ENCODE data around the gene ABHD6. TPM values are rescaled to one million over a fixed set of nuclear protein-coding genes. Genes with fewer than 3 reads are reported as not detected.

The ABHD6 gene
- total and polyA plus RNA-seq, 2 donors (not counting 3 experiments of a cell fraction or from before 2014, with no cell fraction given), result 5.8 to 7.5 TPM

- intact Hi-C loops (cut with micrococcal nuclease) (no loop called here), dilution Hi-C loops (cut with MboI; ENCODE audit: extremely low pct_ligation_motif_present, low sequenced_read_pairs) (no loop called here)
- Histone ChIP-seq H3K4me2 (ENCODE audit: insufficient read depth, low read length) (no peak overlapping the region), H3K27me3 (ENCODE audit: control insufficient read depth in 2 of 2, insufficient read depth in 2 of 2, low read length in 2 of 2) (no peaks in the 10 kb centered on the region), H3K9me1 (replicated peaks; ENCODE audit: control insufficient read depth, extremely low read depth, insufficient read depth, low read length) (no peaks in the 10 kb centered on the region), H2AFZ (ENCODE audit: low read depth, low read length) (peak overlapping the region; percentile 29), H3K9ac (replicated peaks; ENCODE audit: extremely low read depth, insufficient read depth, low read length) (no peak overlapping the region), H3K27ac (ENCODE audit: insufficient read depth, low read depth, low read length) (no peak overlapping the region), H3K9me3 (replicated peaks; ENCODE audit: control insufficient read depth, insufficient read depth, low read length) (no peaks in the 10 kb centered on the region), H3K79me2 (ENCODE audit: control insufficient read depth, insufficient read depth, low read length) (no peaks in the 10 kb centered on the region), H4K20me1 (replicated peaks; ENCODE audit: control insufficient read depth, extremely low read depth, insufficient read depth, low read length) (no peaks in the 10 kb centered on the region), H3K36me3 (ENCODE audit: control insufficient read depth in 2 of 2, extremely low read depth in 1 of 2, insufficient read depth in 2 of 2, low read length in 2 of 2) (no peaks in the 10 kb centered on the region), H3K4me1 (ENCODE audit: control insufficient read depth, extremely low read depth, insufficient read depth, low read length) (no peaks in the 10 kb centered on the region), H3K4me3 (replicated peaks in 1 of 3; ENCODE audit: insufficient read depth in 1 of 3, low read depth in 1 of 3, low read length in 3 of 3) (no peak overlapping the region)
- DNase-seq (ENCODE audit: low read depth, low spot score) (peak; percentile 18), FAIRE-seq (no peak)
- ChIA-PET POLR2A (no interaction called here), CTCF (interaction anchor here (0.8 to 3.2 kb wide), 5 partner anchors 10 to 62 kb away, joined by 3 to 11 read pairs (median 5); partner anchors contain the start of genes HTD2 and RPP14)
- no peak for TF ChIP-seq FOS (IDR thresholded peaks at IDR 0.05; ENCODE audit: borderline replicate concordance, insufficient read depth, low read length)
- TF ChIP-seq, protein P1, sequence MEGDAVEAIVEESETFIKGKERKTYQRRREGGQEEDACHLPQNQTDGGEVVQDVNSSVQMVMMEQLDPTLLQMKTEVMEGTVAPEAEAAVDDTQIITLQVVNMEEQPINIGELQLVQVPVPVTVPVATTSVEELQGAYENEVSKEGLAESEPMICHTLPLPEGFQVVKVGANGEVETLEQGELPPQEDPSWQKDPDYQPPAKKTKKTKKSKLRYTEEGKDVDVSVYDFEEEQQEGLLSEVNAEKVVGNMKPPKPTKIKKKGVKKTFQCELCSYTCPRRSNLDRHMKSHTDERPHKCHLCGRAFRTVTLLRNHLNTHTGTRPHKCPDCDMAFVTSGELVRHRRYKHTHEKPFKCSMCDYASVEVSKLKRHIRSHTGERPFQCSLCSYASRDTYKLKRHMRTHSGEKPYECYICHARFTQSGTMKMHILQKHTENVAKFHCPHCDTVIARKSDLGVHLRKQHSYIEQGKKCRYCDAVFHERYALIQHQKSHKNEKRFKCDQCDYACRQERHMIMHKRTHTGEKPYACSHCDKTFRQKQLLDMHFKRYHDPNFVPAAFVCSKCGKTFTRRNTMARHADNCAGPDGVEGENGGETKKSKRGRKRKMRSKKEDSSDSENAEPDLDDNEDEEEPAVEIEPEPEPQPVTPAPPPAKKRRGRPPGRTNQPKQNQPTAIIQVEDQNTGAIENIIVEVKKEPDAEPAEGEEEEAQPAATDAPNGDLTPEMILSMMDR (IDR thresholded peaks at IDR 0.05; ENCODE audit: extremely low read depth in 1 of 2, insufficient read depth in 1 of 2, low read depth in 1 of 2, low read length in 2 of 2), result peak in 1 of 2 donors; percentile 4
- no TSS peak for BruUV-seq (replicated peaks)
These were observed 11.9 kb downstream of the ABHD6 start for GRCh38 chr3:58249358-58250092.

DNA sequence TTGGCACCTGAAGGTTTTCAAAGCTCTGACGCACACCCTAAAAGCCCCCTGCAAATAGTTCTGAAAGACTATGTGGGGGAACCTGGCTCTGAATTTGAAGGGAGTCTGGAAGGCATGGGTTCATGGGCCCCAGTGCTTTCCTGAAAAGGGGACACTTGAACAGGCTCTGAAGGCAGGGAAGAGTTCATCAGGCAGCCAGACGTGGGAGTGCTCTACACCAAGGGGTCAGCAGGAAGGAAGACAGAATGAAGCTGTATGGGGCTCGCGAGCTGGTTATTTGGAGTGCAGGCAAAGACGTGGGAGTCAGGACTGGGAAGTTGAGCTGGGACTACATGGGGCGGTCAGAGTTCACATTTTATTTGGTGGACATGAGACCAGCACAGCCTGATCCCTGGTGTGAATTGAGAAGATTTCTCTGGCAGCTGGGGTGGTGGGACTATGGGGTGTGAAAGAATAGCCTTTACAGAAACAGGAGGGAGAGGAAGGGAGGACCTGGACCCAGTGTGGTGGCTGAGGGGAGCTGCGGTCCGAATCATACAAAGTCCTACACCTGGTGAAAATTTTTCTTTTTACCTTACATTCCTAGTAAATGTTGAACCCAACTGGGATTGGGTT lies 12.6 kb downstream of the ABHD6 start:
- Histone ChIP-seq H4K20me1 (replicated peaks; ENCODE audit: control insufficient read depth, extremely low read depth, insufficient read depth, low read length) (no peaks in the 10 kb centered on the region), H3K4me2 (ENCODE audit: insufficient read depth, low read length) (no peak overlapping the region), H3K9me1 (replicated peaks; ENCODE audit: control insufficient read depth, extremely low read depth, insufficient read depth, low read length) (no peaks in the 10 kb centered on the region), H3K4me3 (replicated peaks in 1 of 3; ENCODE audit: insufficient read depth in 1 of 3, low read depth in 1 of 3, low read length in 3 of 3) (no peak overlapping the region), H3K79me2 (ENCODE audit: control insufficient read depth, insufficient read depth, low read length) (no peaks in the 10 kb centered on the region), H3K36me3 (ENCODE audit: control insufficient read depth in 2 of 2, extremely low read depth in 1 of 2, insufficient read depth in 2 of 2, low read length in 2 of 2) (no peaks in the 10 kb centered on the region), H3K27me3 (ENCODE audit: control insufficient read depth in 2 of 2, insufficient read depth in 2 of 2, low read length in 2 of 2) (no peaks in the 10 kb centered on the region), H3K9me3 (replicated peaks; ENCODE audit: control insufficient read depth, insufficient read depth, low read length) (no peaks in the 10 kb centered on the region), H2AFZ (ENCODE audit: low read depth, low read length) (no peak overlapping the region), H3K4me1 (ENCODE audit: control insufficient read depth, extremely low read depth, insufficient read depth, low read length) (no peaks in the 10 kb centered on the region), H3K27ac (ENCODE audit: insufficient read depth, low read depth, low read length) (no peak overlapping the region), H3K9ac (replicated peaks; ENCODE audit: extremely low read depth, insufficient read depth, low read length) (no peak overlapping the region)
- ChIA-PET POLR2A (no interaction called here), CTCF (interaction anchor here (0.9 to 3.2 kb wide), 4 partner anchors 11 to 62 kb away, joined by 3 to 11 read pairs (median 5); partner anchors contain the start of genes HTD2 and RPP14)
- BruUV-seq (replicated peaks), result no TSS peak
- DNase-seq (ENCODE audit: low read depth, low spot score) (peak; percentile 14), FAIRE-seq (no peak)
- intact Hi-C loops (cut with micrococcal nuclease) (no loop called here), dilution Hi-C loops (cut with MboI; ENCODE audit: extremely low pct_ligation_motif_present, low sequenced_read_pairs) (no loop called here)
- TF ChIP-seq POLR2A (IDR thresholded peaks at IDR 0.05; ENCODE audit: low read depth, low read length) (no peak), FOS (IDR thresholded peaks at IDR 0.05; ENCODE audit: borderline replicate concordance, insufficient read depth, low read length) (no peak), POLR2AphosphoS5 (IDR thresholded peaks at IDR 0.05; ENCODE audit: insufficient read depth, low read depth, low read length) (no peak), GATA2 (IDR thresholded peaks at IDR 0.05; ENCODE audit: insufficient read depth, insufficient read length, low read depth, low read length) (no peak), EZH2 (IDR thresholded peaks at IDR 0.05; ENCODE audit: borderline replicate concordance, low read depth, low read length, severe bottlenecking) (no peak), JUN (IDR thresholded peaks at IDR 0.05; ENCODE audit: borderline replicate concordance, insufficient read depth, insufficient read length, low read depth) (no peak), MYC (IDR thresholded peaks at IDR 0.05; ENCODE audit: low read depth, low read length) (no peak)
- TF ChIP-seq, protein P1 (IDR thresholded peaks at IDR 0.05; ENCODE audit: extremely low read depth in 1 of 2, insufficient read depth in 1 of 2, low read depth in 1 of 2, low read length in 2 of 2), result no peak
- TF ChIP-seq, protein P2, sequence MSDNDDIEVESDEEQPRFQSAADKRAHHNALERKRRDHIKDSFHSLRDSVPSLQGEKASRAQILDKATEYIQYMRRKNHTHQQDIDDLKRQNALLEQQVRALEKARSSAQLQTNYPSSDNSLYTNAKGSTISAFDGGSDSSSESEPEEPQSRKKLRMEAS (IDR thresholded peaks at IDR 0.05; ENCODE audit: insufficient read depth, insufficient read length), result no peak
